ENCODE data around the gene ATP9B. TPM values are rescaled to one million over a fixed set of nuclear protein-coding genes. Genes with fewer than 3 reads are reported as not detected.

The ATP9B gene
- total RNA-seq, 1 donor from 2014 or later = 69.1 TPM

DNA sequence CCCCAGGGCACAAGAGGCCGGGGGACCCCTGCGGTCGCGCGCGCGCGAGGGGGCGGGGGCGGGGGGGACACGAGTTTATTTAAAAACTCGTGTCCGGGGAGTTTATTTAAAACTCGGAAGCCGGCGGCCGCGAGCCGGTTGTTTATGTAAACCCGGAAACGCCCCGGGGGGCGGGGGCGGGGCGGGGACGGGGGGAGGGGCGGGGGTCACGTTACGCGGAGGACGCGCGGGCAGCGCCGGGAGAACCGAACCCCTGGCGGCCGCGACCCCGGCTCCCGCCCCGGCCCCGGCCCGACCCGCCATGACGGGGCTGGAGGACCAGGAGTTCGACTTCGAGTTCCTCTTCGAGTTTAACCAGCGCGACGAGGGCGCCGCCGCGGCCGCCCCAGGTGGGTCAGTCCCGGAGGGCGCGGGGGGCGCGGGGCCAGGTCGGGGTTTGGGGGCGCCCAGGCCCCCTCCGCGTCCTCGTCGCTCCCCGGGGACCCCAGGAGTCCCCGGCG, 330.9 kb downstream of the ATP9B start:
- no peak for DNase-seq

GRCh38 chr18:79400591-79401381, 331.6 kb downstream of the ATP9B start:
- no peak for DNase-seq

GRCh38 chr18:79401494-79402208, 332.5 kb downstream of the ATP9B start:
- DNase-seq = no peak

- no peak for DNase-seq
These were observed 333.0 kb downstream of the ATP9B start for GRCh38 chr18:79402209-79402576.

GRCh38 chr18:79402977-79403722, 334.0 kb downstream of the ATP9B start:
- DNase-seq = no peak

DNA sequence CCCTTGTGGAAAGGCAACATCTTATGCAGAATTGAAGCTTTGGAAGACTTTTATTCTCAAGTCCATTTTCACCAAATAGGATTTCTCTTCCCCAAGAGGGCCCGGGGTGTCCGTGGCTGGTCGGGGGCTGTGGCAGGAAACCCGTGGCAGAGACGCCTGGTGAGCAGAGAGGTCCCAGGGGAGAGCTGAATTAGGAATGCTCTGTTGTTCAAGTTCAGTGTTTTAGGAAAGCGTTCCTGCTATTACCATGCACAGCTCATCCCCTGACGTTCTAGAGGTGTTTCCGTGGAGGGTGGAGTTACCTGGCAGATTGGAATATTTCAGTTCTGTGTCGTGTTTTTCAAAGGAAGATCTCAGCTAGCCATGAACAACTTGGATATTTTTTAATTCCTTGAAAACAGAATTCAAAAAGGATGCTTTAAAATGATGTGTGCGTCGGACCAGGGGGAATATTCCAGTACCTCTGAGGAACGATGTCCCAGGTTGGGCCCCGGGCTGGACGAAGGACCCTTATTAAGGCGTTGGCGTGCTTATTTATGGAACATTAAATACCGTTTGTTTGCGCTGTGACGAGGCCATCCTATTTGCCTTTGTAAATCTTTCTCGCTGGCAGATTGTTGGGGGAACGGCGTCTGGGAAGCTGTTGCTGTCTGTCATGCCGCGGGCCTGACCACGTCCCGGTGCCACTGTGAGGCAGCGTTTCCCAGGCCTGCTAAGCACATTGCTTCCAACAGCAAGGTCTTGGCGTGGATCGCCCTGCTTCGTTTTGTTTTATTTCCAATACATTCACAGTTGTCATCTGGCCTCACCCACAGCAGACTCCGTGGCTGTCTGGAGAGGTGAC, 334.8 kb downstream of the ATP9B start:
- no peak for DNase-seq

DNA sequence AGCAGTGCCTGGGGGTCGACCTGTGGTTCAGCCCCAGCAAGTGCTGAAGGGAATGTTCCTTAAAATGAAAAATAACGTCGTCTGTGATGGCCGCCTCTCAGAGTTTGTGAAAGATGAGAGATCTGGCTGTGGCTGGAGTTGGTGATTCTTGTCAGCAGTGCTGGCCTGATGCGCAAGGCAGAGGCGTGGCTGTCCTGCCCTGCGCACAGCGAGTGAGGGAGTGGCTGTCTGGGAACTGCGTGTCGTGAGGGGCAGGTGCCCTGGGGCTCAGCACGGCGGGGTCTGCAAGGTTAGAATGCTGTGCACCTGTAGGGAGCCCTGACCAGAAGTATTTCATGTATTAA, 335.3 kb downstream of the ATP9B start:
- no peak for DNase-seq

DNA sequence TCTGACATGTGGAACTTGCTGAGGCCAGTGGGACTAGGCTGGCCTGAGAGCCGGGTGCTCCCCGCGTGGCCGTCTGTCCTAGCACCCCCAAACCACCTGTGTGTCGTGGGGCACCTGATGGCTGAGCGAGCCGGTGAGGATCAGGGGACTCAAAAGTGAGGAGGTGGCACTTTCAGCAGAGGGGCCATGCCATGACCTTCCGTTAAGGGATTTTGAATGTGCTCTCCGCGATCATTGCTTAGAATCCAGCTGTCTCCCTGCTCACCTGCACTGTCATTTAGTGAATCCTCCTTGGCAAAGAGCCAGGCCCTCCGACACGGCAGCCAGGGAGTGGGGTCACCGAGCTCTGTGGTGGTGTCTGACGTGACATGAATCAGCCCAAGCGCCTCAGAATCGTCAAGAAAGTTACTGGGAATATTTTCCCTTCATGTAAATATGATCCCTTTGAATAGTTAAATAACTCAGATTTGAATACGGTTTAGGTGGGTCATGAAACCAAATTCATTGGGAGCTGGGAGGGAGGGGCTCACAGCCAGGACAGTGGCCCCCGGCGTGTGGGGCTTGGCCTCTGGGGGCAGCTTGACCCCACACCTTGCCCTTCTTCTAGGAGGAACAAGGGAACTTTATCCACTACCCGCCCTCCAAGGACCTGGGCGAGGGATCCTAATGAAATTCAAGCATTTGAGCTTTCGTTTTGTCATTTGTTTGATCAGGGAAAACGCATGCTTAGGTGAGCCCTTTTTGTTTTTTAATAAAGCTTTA, 336.0 kb downstream of the ATP9B start:
- DNase-seq = no peak

- no peak for DNase-seq
These were observed 336.8 kb downstream of the ATP9B start for GRCh38 chr18:79405781-79406575.

- no peak for DNase-seq
These were observed 337.5 kb downstream of the ATP9B start for GRCh38 chr18:79406708-79407107.

DNA sequence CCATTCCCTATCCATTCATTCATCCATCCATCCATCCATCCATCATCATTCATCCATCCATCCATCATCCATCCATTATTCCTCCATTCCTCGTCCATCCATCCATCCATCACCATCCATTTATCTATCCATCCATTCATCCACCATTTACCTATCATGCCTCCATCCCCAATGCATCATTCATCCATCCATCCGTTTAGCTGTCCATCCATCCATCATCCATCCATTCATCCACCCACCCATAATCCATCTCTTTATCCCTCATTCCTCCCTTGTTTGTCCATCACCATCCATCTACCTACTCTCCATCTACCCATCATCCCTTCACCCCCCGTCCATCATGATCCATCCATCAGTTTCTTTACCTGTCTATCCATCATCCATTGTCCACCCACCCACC, 340.1 kb downstream of the ATP9B start:
- no peak for DNase-seq

- DNase-seq = no peak
These were observed 341.0 kb downstream of the ATP9B start for GRCh38 chr18:79410171-79410641.

DNA sequence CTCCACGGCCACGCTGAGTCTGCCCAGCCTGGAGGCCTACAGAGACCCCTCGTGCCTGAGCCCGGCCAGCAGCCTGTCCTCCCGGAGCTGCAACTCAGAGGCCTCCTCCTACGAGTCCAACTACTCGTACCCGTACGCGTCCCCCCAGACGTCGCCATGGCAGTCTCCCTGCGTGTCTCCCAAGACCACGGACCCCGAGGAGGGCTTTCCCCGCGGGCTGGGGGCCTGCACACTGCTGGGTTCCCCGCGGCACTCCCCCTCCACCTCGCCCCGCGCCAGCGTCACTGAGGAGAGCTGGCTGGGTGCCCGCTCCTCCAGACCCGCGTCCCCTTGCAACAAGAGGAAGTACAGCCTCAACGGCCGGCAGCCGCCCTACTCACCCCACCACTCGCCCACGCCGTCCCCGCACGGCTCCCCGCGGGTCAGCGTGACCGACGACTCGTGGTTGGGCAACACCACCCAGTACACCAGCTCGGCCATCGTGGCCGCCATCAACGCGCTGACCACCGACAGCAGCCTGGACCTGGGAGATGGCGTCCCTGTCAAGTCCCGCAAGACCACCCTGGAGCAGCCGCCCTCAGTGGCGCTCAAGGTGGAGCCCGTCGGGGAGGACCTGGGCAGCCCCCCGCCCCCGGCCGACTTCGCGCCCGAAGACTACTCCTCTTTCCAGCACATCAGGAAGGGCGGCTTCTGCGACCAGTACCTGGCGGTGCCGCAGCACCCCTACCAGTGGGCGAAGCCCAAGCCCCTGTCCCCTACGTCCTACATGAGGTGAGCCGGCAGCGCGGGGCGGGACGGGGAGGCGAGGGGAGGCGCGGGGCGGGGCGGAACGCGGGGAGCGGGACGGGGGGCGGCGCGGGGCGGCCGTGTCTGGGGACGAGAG, 341.8 kb downstream of the ATP9B start:
- DNase-seq = no peak

GRCh38 chr18:79411614-79412526, 342.7 kb downstream of the ATP9B start:
- DNase-seq = no peak

GRCh38 chr18:79413025-79413424, 343.8 kb downstream of the ATP9B start:
- no peak for DNase-seq

- DNase-seq = no peak
These were observed 344.2 kb downstream of the ATP9B start for GRCh38 chr18:79413426-79413825.

- DNase-seq = no peak
These were observed 344.7 kb downstream of the ATP9B start for GRCh38 chr18:79413901-79414300.

GRCh38 chr18:79416022-79416676, 347.0 kb downstream of the ATP9B start:
- no peak for DNase-seq

Data from occipital lobe (tissue), 2 donors.